ENCODE results near the gene TUSC2.

The TUSC2 gene

GRCh38 chr3:50354186-50354764 is 26.3 kb upstream of the TUSC2 start:
- DNase-seq (ENCODE audit: low spot score): no peak

DNA sequence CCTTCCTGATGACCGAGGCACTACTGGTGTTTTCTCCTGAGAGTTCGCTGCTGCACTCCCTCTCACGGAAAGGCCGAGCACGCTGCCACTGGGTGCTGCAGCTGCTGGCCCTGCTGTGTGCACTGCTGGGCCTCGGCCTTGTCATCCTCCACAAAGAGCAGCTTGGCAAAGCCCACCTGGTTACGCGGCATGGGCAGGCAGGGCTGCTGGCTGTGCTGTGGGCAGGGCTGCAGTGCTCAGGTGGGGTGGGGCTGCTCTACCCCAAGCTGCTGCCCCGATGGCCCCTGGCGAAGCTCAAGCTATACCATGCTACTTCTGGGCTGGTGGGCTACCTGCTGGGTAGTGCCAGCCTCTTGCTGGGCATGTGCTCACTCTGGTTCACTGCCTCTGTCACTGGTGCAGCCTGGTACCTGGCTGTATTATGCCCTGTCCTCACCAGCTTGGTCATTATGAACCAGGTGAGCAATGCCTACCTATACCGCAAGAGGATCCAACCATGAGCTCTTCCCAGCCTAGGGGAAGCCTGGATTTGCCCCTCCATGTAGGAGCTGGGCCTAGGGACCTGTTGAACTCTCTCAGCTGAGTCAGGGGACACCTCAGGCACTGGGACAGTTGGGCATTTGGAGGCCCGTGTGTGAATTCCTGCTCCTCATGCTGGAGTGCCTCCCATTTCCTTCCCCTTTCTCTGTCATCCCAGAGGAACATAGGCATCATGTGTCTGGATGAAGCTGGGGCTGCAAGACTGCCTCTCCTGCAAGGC is 25.4 kb upstream of the TUSC2 start:
- DNase-seq (ENCODE audit: low spot score): no peak

- peak; percentile 31 for DNase-seq (ENCODE audit: low spot score)
These were observed 24.8 kb upstream of the TUSC2 start for GRCh38 chr3:50352781-50353180.

DNA sequence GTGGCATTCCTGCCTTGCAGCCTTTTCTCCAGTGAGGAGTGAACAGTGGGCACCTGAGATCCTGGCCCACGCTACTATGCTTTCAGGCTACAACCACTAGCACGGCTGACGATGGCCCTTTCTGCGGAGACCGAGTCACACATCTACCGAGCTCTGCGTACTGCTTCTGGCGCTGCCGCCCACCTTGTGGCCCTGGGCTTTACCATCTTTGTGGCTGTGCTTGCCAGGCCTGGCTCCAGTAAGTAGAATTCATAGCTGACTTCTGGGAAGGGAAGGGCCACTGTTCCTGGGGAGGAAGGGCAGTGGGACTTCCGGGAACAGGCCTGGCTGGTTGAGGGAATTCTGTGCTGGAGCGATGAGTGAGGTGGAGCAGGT is 23.3 kb upstream of the TUSC2 start:
- no peak for DNase-seq (ENCODE audit: low spot score)

DNA sequence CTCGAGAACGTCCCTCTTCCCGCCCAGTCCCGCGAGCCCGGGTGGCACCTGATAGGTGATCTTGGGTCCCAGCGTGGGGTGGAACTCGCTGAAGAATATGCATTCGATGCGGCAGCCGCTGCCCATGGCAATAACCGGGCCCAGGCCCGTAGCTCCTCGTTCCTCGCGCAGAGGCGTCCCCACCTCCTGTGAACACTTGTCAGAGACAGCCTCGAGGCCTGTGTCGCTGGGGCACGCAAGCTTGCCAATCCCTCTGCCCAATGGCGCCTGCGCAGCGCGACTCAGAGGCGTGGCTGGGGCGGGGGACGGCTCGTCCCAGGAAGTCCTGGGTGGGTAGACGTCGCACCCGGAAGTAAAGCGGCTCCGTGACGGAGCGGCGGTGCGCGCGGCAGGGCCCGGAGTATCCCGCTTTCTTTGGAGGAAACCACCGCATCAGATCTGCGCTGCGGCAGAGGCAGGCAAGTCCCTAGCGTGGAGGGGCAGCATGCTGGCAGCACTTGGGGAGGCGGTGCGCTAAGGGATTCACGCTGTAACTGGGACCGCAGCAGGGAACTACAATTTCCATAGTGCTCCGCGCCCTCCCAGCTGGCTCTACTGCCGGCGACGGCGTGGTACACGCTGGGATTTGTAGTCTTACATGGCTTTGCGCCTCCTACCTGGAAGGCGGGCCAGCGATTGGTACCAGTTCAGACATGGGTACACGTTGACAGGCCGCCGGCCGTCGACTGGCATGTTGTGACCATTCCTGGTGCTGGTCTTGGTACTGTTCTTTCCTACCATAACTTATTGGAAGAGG is 22.7 kb upstream of the TUSC2 start, which contains the start of the genes CYB561D2 and NPRL2:
Gene CYB561D2, plus strand, starts transcription at position 336 of the 796 bp plus-strand sequence. CDS start 572 bp downstream, outside the sequence.
Gene NPRL2, minus strand, starts transcription at position 249 of the 796 bp plus-strand sequence. Its CDS starts 123 bp downstream, at position 126.
- DNase-seq (ENCODE audit: low spot score): peak; percentile 96

DNA sequence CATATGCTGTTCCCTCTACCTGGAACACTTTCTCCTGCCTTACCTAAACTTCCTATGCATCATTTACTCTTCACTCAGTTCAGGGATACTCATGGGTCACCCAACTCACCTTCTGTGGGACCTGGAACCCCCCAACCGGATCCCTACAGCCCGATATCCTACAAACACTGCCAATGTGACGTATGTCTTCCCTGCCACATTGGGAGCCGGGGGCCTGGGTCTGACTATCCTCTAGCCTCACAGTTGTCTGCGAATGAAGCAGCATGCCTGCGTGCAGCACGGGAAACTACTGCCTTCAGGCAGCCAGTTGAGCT is 22.1 kb upstream of the TUSC2 start:
- DNase-seq (ENCODE audit: low spot score): no peak

DNA sequence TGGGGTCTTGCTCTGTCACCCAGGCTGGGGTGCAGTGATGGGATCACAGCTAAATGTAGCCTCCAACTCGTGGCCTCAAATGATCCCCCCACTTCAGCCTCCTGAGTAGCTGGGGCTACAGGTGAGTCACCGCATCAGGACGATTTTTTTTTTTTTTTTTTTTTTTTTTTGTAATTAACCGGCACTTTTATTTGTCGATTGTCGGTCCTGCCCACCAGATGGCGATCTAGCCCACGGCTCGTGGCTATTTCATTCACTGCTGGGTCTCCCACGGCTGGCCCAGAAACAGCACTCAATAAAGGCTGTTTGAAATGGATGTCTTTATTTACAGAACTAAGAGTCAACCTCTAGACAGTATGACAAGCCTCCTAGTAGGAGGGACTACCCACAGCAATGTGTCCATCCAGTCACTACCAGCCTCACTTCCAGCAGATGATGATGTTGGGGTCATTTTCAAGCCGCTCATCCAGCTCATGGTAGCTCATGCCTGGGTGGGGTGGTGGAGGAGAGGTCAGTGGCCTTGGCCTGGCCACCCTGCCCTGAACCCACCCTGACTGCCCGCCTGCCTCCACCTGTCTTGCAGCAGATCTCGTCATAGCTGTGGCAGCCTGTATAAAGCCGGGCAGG is 19.3 kb upstream of the TUSC2 start:
- peak; percentile 85 for DNase-seq (ENCODE audit: low spot score)

DNA sequence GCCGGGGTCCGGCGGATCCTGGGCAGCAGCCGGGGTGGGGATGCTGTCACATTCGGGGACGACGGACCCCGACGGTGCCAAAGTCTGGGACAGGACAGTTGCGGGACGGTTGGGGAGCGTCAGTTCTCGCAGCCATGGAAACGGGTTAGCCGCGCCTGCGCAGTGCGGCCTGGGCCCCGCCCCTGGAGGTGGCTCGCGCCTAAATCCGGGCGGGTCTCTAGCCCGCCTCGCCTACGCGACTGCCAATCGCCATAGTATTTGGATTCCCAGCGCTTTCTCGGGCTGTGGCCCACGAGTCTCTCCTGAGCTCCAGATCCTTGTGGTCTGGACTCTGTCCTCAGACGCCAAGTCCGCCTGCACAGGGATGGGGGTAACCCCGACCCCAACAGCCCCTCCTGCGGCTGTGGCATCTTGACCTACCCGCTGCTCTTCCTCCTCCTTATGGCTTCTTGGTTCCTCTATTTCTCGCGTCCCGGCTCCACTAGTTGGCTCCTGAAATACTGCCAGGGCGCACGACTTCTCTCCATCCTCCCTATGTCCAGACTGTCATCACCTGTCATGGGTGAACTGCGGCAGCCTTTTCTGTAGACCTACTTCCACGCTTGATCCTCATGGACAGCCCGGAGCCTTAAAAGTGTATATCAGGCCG is 17.7 kb upstream of the TUSC2 start, which contains the start of gene ZMYND10:
Gene ZMYND10, minus strand, starts transcription at position 147 of the 649 bp plus-strand sequence. CDS start 153 bp downstream, outside the sequence.
- no peak for DNase-seq (ENCODE audit: low spot score)

- DNase-seq (ENCODE audit: low spot score): no peak
These were observed 17.0 kb upstream of the TUSC2 start for GRCh38 chr3:50345008-50345407.

DNA sequence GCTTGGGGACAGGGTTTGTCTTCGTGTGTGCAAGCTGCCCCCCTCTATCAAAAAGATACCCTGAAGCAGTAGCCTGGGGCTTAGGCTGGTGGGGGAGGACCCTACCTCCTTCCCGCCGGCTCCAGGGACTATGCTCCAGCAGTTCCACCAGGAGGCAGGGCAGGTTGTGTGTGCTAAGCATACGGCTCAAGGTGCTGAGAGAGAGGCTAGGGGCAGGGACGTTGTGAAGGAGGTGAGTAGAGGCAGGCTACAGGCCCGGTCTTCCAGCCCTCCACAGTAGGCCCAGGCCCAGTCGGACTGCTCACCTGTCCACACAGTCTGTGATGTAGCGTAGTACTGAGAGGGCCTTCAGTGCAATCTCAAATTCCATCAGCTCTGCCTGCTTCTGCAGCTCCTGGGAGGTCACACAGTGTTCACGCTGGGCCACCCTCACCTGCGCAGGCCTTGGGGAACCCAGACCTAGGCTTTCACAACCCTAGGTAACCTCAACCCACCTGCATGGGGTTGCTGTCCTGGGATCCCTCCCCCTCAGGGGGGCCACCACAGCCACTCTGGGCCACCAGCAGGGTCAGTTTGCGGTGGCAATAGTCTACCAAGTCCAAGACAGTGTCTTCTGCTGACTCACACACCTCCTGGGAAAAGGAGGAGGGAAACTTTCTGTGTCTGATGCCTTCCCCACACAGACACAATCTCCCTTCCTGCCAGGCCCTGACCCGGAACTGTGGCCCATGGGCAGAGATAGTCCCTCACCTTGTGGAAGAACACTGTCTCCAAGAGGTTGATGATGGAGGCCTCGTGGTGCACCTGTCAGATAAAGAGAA is 15.0 kb upstream of the TUSC2 start:
- no peak for DNase-seq (ENCODE audit: low spot score)

- no peak for DNase-seq (ENCODE audit: low spot score)
These were observed 14.1 kb upstream of the TUSC2 start for GRCh38 chr3:50341996-50342650.

DNA sequence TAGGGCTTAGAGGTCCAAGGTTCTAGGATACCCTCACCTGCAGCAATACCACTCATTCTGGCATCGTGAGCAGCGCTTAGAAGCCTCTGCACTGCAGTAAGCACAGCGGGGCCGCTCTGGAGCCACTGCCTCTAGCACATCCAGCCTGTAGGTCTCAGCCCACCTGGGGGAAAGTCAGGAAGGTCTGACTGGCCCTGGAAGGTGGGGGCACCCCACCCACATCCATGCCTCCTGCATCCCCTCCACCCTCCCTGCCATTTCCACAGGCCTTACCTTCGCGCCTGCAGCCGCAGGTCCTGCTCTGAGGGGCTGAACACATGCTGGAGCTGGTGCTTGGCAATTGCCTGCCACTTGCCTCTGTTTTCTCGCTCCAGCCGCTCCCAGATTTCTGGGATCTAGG is 13.5 kb upstream of the TUSC2 start:
- no peak for DNase-seq (ENCODE audit: low spot score)

GRCh38 chr3:50340448-50341329 is 12.7 kb upstream of the TUSC2 start, which contains the start of gene RASSF1:
Gene RASSF1, minus strand, starts transcription at chr3:50340836. Its CDS starts 31 bp downstream, at chr3:50340805.
- DNase-seq (ENCODE audit: low spot score): peak; percentile 31

DNA sequence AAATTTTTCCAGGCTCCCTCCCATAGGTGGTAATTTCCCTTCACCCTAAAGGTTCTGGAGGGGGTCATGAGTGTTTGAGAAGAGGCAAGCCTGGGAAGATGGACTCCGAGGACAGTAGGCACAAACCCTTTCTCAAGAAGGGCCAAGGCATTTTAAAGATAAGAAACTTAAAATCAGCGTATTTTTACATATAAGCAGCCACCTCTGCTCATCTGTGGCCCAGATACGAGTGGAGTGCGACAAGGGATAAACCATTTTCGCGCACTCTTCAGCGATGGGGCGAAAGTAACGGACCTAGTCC is 12.1 kb upstream of the TUSC2 start:
- no peak for DNase-seq (ENCODE audit: low spot score)

DNA sequence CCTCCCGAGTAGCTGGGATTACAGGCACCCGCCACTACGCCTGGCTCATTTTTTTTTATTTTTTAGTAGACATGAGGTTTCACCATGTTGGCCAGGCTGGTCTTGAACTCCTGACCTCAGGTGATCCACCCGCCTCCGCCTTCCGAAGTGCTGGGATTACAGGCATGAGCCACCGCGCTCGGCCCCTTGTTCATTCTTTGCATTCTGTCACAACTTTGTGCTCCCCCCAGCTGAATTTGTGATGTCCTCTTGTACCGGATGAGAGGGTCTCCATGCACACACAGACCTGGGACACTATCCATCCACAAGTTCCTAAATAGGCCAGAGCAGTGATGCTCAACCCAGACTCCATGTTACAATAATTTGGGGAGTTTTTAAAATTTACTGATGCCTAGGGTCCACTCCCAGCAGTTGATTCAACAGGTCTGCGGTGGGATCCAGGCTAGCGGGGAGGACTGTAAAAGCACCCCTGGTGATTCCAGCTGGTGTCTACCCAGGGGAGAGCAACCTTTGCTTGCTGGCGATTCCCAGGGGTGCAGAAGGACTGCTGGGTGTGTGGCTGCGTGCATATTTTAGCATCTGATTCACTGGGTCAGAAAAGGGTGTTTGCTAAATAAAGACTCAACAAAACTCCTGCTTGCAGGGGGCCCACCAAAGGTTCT is 11.6 kb upstream of the TUSC2 start:
- no peak for DNase-seq (ENCODE audit: low spot score)

DNA sequence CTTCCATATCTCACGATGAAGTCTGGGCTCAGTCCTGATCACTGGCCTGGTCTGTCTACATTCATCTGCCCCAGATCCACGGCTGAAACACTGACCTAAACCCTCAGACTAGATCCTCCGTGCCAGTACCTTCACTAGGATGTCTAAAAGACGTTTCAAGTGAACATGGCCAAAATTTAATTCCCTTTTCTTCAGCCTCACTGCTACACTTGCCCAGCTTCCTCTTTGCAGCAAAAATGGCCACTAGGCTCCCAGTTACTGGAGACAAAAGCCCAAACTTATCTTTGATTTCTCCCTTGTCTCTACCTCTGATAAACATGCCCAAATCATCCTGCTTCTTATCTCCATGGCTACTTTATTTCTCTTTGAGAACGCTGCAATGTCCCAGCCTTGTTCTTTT is 10.9 kb upstream of the TUSC2 start:
- DNase-seq (ENCODE audit: low spot score): no peak

- peak; percentile 99 for DNase-seq (ENCODE audit: low spot score)
These were observed 9.3 kb upstream of the TUSC2 start for GRCh38 chr3:50337175-50337861.

DNA sequence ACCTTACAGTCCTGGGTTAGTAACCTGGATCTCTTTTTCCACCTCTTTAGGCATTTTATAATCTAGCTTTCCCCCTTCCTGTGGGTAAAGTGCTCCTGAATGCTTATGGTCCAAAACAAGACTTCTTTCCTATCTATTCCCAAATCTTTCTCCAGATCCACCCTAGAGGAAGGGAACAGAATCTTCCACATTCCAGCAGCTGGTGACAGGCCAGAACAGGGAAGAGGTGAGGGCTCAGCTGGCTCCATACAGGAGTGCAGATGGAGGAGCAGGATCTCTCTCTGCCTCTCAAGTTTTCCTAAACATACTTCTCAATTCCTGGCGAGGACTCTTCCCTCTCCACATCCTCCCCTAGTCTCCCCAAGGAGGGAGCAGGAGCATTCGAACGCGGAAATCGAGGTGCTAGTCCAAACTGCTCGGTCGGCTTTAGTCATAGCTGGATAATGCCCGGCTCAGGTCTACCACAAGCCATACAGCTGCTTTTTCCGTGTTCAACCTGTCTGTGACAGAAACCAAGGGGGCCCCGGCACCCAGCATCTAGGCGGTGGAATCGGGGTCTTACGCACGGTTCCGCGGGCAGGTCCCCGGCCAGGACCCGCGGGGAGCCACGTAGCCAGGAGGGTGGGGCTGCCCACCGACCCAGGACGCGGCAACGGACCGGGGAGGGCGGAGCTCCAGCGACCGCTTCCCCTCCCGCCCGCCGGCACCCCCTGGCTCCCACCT is 8.6 kb upstream of the TUSC2 start:
- no peak for DNase-seq (ENCODE audit: low spot score)
